Upper lobe of left lung (tissue), 6 donors: ENCODE results near the gene KIRREL1. TPM values are rescaled to one million over a fixed set of nuclear protein-coding genes. Genes with fewer than 3 reads are reported as not detected.

ENCODE experiments used
- ATAC-seq, 2 donors: fragments of 200-7000 bp; cut with Tn5 transposase; one replicate each; pipeline ENCODE4 v1.9.1; 2022; ENCODE audit warnings: mild to moderate bottlenecking in 2 of 2, moderate library complexity in 2 of 2; ENCODE audit not compliant: low FRiP score in 2 of 2
- DNase-seq, 2 donors: peaks; one replicate each; pipeline ENCODE4 v3.0.0-alpha.2; 2019 to 2020
- H3K27ac ChIP-seq, 4 donors: fragments of 200-600 bp; sonication (generic); one replicate each; pipeline ENCODE4 v1.5.1; 2016 to 2019
- H3K27me3 ChIP-seq, 4 donors: fragments of 200-600 bp; sonication (generic); one replicate each; pipeline ENCODE4 v1.5.1; 2017 to 2019
- H3K36me3 ChIP-seq, 4 donors: fragments of 200-600 bp; sonication (generic); one replicate each; pipeline ENCODE4 v1.5.1; 2016 to 2019
- H3K4me1 ChIP-seq, 4 donors: fragments of 200-600 bp; sonication (generic); one replicate each; pipeline ENCODE4 v1.5.1; 2018 to 2019
- H3K4me3 ChIP-seq, 4 donors: fragments of 200-600 bp; sonication (generic); one replicate each; pipeline ENCODE4 v1.5.1; 2017 to 2019; ENCODE audit warnings: mild to moderate bottlenecking in 2 of 4, moderate library complexity in 1 of 4
- H3K9me3 ChIP-seq, 4 donors: fragments of 200-600 bp; sonication (generic); one replicate each; pipeline ENCODE4 v1.5.1; 2018 to 2019
- EP300 ChIP-seq, 4 donors: sonication (generic); formaldehyde crosslinking; IDR thresholded peaks; one replicate each; pipeline ENCODE4 v1.5.1; 2017; ENCODE audit warnings: antibody characterized with exemption in 4 of 4, control low read depth in 2 of 4
- POLR2A ChIP-seq, 4 donors: fragments of 450-650 bp; IDR thresholded peaks; one replicate each; pipeline ENCODE4 v1.5.1; 2016 to 2017; ENCODE audit warnings: antibody characterized with exemption in 4 of 4, mild to moderate bottlenecking in 2 of 4
- POLR2AphosphoS5 ChIP-seq, 2 donors: sonication (generic); formaldehyde crosslinking; IDR thresholded peaks; one replicate each; pipeline ENCODE4 v1.5.1; 2017; ENCODE audit warnings: antibody characterized with exemption in 2 of 2
- WGBS, 2 donors: methylation state at CpG; one replicate each; pipeline ENCODE4 v1.1.5; 2017 to 2018; 5-methylcytosine and 5-hydroxymethylcytosine counted together
- total RNA-seq, 6 donors: library from RNA; depleted of rRNA in 4 of 6; stranded (reverse); fragments of >200 nt in 4 of 6; gene quantifications; one replicate each; pipeline versions ENCODE4 v1.1.0 to v1.2.1, GENCODE V29; 2016 to 2021
- TF ChIP-seq, protein P1 (sequence below), 6 experiments: fragments of 450-650 bp in 4 of 6; fragments of 200-600 bp in 2 of 6; sonication (generic) in 2 of 6; IDR thresholded peaks; one replicate each; pipeline ENCODE4 v1.5.1; 2016 to 2019; ENCODE audit warnings: antibody characterized with exemption in 6 of 6
- donor health status: DM: no; HTN: no; CAD: no; lungs with moderate emphysema.
- donor health status: DM: no; HTN: yes; CAD: no; lungs with severe emphysema.

The KIRREL1 gene
- total RNA-seq, 6 donors from 2014 or later: 16.9 to 40.6 (median 25.8) TPM

- no peaks in the 10 kb centered on the region for H3K27me3 ChIP-seq
- peak overlapping the region in 3 of 4 donors; percentile 59 to 82 (median 72) for H3K4me3 ChIP-seq
- no peaks in the 10 kb centered on the region for H3K36me3 ChIP-seq
- DNase-seq: no peak
- peak overlapping the region in 3 of 4 donors; percentile 81 to 94 (median 82) for H3K27ac ChIP-seq
- WGBS, 2 donors: 33 to 55% methylated on average over 13 of the region's 13 CpGs
- peaks cover 8 to 45% (median 13%) of the 10 kb centered on the region in 4 donors for H3K4me1 ChIP-seq
- TF ChIP-seq, protein P1, sequence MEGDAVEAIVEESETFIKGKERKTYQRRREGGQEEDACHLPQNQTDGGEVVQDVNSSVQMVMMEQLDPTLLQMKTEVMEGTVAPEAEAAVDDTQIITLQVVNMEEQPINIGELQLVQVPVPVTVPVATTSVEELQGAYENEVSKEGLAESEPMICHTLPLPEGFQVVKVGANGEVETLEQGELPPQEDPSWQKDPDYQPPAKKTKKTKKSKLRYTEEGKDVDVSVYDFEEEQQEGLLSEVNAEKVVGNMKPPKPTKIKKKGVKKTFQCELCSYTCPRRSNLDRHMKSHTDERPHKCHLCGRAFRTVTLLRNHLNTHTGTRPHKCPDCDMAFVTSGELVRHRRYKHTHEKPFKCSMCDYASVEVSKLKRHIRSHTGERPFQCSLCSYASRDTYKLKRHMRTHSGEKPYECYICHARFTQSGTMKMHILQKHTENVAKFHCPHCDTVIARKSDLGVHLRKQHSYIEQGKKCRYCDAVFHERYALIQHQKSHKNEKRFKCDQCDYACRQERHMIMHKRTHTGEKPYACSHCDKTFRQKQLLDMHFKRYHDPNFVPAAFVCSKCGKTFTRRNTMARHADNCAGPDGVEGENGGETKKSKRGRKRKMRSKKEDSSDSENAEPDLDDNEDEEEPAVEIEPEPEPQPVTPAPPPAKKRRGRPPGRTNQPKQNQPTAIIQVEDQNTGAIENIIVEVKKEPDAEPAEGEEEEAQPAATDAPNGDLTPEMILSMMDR (IDR thresholded peaks at IDR 0.05): no peak
- TF ChIP-seq EP300 (IDR thresholded peaks at IDR 0.05) (no peak), POLR2A (IDR thresholded peaks at IDR 0.05) (no peak), POLR2AphosphoS5 (IDR thresholded peaks at IDR 0.05) (no peak)
- H3K9me3 ChIP-seq: no peaks in the 10 kb centered on the region
- peak; percentile 10 to 20 for ATAC-seq
Observed at GRCh38 chr1:157994704-157995582, 1.5 kb downstream of the KIRREL1 start.

DNA sequence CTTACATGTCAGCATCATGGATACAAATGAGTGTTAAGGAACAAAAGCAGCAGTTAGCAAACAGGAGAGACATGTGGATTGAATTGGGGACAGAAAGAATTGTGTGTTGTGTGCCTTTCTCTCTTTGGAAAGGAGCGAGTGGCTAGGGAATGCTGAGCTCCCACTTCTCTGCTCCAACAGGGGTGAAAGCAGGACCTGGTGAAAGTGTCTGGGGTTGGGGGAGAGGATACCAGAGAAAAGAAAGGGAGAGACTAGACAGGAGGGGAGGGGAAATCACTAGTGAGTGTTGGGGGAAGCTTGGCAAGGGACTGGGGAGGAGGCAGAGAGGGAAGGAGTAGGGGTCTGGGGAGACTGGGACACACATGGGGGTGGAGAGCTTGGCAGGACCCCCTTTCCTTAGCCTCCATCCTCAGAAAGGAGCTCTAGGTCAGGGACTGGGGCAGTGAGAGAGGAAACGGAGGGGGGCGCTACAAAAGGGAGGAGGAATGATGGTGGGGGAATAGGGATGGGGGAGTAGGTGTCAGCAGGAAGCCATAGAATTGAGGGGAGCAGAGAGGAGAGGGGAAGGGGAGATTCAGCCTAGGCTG is 2.2 kb downstream of the KIRREL1 start:
- H3K9me3 ChIP-seq: no peaks in the 10 kb centered on the region
- no peaks in the 10 kb centered on the region for H3K27me3 ChIP-seq
- no peak for DNase-seq
- H3K4me1 ChIP-seq: peaks cover 8 to 45% (median 13%) of the 10 kb centered on the region in 4 donors
- WGBS, 2 donors: 72 to 78% methylated on average over 3 of the region's 3 CpGs
- ATAC-seq: no peak
- peak overlapping the region in 3 of 4 donors; percentile 81 to 94 (median 82) for H3K27ac ChIP-seq
- no peak for TF ChIP-seq POLR2A (IDR thresholded peaks at IDR 0.05)
- no peak for TF ChIP-seq EP300 (IDR thresholded peaks at IDR 0.05)
- TF ChIP-seq, protein P1 (IDR thresholded peaks at IDR 0.05): no peak
- no peak for TF ChIP-seq POLR2AphosphoS5 (IDR thresholded peaks at IDR 0.05)
- H3K4me3 ChIP-seq: peak overlapping the region in 2 of 4 donors; percentile 72 to 82
- no peaks in the 10 kb centered on the region for H3K36me3 ChIP-seq

DNA sequence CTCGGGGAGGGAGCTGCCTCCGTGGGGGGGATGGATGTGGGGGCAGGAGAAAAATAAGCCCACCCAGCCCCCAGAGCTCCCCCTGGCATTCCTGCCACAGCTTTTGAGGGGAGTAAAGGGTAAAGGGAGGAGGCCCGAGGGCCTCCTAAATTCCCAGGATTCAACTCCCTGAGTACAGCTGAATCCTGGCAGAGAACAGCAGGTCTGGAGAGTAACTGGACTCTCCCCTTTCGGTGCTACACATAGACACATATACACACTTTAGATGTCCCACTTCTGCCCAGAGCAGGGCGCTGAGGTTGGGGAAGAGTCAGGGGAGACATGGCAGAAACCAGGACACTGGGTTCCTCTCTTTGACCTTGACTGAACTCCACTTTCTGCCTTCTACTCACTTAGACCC is 3.0 kb downstream of the KIRREL1 start:
- H3K36me3 ChIP-seq: no peaks in the 10 kb centered on the region
- H3K27ac ChIP-seq: peak overlapping the region in 3 of 4 donors; percentile 81 to 94 (median 82)
- no peak for TF ChIP-seq POLR2AphosphoS5 (IDR thresholded peaks at IDR 0.05)
- TF ChIP-seq EP300 (IDR thresholded peaks at IDR 0.05): no peak
- no peak for TF ChIP-seq POLR2A (IDR thresholded peaks at IDR 0.05)
- TF ChIP-seq, protein P1 (IDR thresholded peaks at IDR 0.05): no peak
- 56 to 79% methylated on average over 4 to 5 of the region's 5 CpGs for WGBS, 2 donors
- DNase-seq: no peak
- ATAC-seq: no peak
- no peaks in the 10 kb centered on the region for H3K9me3 ChIP-seq
- H3K4me1 ChIP-seq: peaks cover 8 to 48% (median 14%) of the 10 kb centered on the region in 4 donors
- no peaks in the 10 kb centered on the region for H3K27me3 ChIP-seq
- H3K4me3 ChIP-seq: no peak overlapping the region

DNA sequence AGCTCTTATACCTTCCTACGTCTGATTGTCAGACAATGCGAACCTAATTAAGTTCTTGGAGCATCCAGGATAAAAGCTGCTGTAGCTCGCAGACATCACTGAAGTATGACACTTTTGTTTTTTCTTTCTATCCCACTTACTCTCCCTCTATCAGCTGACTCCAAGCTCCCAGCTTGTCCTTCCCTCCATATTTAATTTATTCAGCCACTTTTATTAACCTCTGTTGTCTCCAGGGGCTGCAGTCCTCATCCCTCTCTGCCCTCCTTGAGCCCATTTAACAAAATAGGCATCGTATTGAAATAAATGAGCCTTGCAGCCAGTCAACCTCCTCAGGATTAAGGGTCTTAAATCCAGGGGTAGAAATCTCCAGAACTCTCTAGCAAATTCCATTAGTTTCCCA is 7.1 kb downstream of the KIRREL1 start:
- no peaks in the 10 kb centered on the region for H3K9me3 ChIP-seq
- TF ChIP-seq POLR2AphosphoS5 (IDR thresholded peaks at IDR 0.05) (no peak), EP300 (IDR thresholded peaks at IDR 0.05) (no peak), POLR2A (IDR thresholded peaks at IDR 0.05) (no peak)
- no peak for ATAC-seq
- no peak for DNase-seq
- no peaks in the 10 kb centered on the region for H3K36me3 ChIP-seq
- no peaks in the 10 kb centered on the region for H3K27me3 ChIP-seq
- H3K27ac ChIP-seq: no peak overlapping the region
- no peak overlapping the region for H3K4me3 ChIP-seq
- 81 to 88% methylated on average over 4 of the region's 4 CpGs for WGBS, 2 donors
- peaks cover 12 to 35% (median 24%) of the 10 kb centered on the region in 4 donors for H3K4me1 ChIP-seq

GRCh38 chr1:158002022-158002630 is 8.7 kb downstream of the KIRREL1 start:
- H3K36me3 ChIP-seq: no peaks in the 10 kb centered on the region
- DNase-seq: no peak
- peaks cover 16 to 46% (median 24%) of the 10 kb centered on the region in 4 donors for H3K4me1 ChIP-seq
- peak overlapping the region in 3 of 4 donors; percentile 52 to 73 (median 67) for H3K27ac ChIP-seq
- no peaks in the 10 kb centered on the region for H3K27me3 ChIP-seq
- no peak for ATAC-seq
- no peak overlapping the region for H3K4me3 ChIP-seq
- TF ChIP-seq EP300 (IDR thresholded peaks at IDR 0.05) (no peak), POLR2A (IDR thresholded peaks at IDR 0.05) (no peak), POLR2AphosphoS5 (IDR thresholded peaks at IDR 0.05) (no peak)
- TF ChIP-seq, protein P1 (IDR thresholded peaks at IDR 0.05): no peak
- H3K9me3 ChIP-seq: no peaks in the 10 kb centered on the region
- 55 to 78% methylated on average over 2 to 4 of the region's 4 CpGs for WGBS, 2 donors
